Prostate gland (tissue), 2 donors: ENCODE measurements around the gene PDLIM1. TPM values are rescaled to one million over a fixed set of nuclear protein-coding genes. Genes with fewer than 3 reads are reported as not detected.
A peak's percentile ranks its signal among the peaks of the same experiment; 100 is the strongest.

Source experiments
- DNase-seq: peaks from one replicate; pipeline ENCODE4 v3.0.0-alpha.2; 2019; ENCODE audit warnings: low spot score
- H3K27ac ChIP-seq, 2 donors: fragments of 200-600 bp; sonication (generic); 2 replicates each; pipeline ENCODE4 v1.5.1; 2017 to 2019
- H3K27me3 ChIP-seq: fragments of 200-600 bp; sonication (generic); replicated peaks from 2 replicates; pipeline ENCODE4 v1.5.1; 2019; ENCODE audit not compliant: insufficient read depth
- H3K36me3 ChIP-seq, 2 donors: fragments of 200-600 bp; sonication (generic); 1 replicate in 1 of 2; 2 replicates in 1 of 2; pipeline versions ENCODE4 v1.5.1 to v1.8.1; 2017 to 2019
- H3K4me1 ChIP-seq: fragments of 200-600 bp; sonication (generic); replicated peaks from 2 replicates; pipeline ENCODE4 v1.5.1; 2019
- H3K4me3 ChIP-seq, 2 donors: fragments of 200-600 bp; sonication (generic); 2 replicates each; pipeline ENCODE4 v1.5.1; 2017 to 2019
- H3K9me3 ChIP-seq: fragments of 200-600 bp; sonication (generic); 2 replicates; pipeline ENCODE4 v1.5.1; 2017
- POLR2A ChIP-seq: fragments of 450-650 bp; IDR thresholded peaks from one replicate; pipeline ENCODE4 v1.6.1; 2016; ENCODE audit warnings: antibody characterized with exemption, mild to moderate bottlenecking
- POLR2AphosphoS5 ChIP-seq: sonication (generic); formaldehyde crosslinking; IDR thresholded peaks from one replicate; pipeline ENCODE4 v1.6.1; 2017; ENCODE audit warnings: antibody characterized with exemption
- WGBS: methylation state at CpG from one replicate; pipeline ENCODE4 v1.1.5; 2018; 5-methylcytosine and 5-hydroxymethylcytosine counted together
- intact Hi-C: fragments of 100-400 bp; cut with DNase I; formaldehyde crosslinking; loops from one replicate; pipeline ENCODE4 v1.14.2; 2022
- total RNA-seq, 2 donors: library from RNA; depleted of rRNA; stranded (reverse); fragments of >200 nt; gene quantifications; one replicate each; pipeline ENCODE4 v1.1.0, GENCODE V29; 2016
- TF ChIP-seq, protein P1 (sequence below), 4 experiments: fragments of 200-600 bp in 2 of 4; fragments of 450-650 bp in 2 of 4; sonication (generic) in 2 of 4; IDR thresholded peaks; 1 replicate in 3 of 4; 2 replicates in 1 of 4; pipeline ENCODE4 v1.5.1; 2016 to 2019; ENCODE audit warnings: antibody characterized with exemption in 4 of 4, mild to moderate bottlenecking in 2 of 4, moderate library complexity in 2 of 4

The PDLIM1 gene
- total RNA-seq, 2 donors from 2014 or later: 63.2 to 82.0 TPM

DNA sequence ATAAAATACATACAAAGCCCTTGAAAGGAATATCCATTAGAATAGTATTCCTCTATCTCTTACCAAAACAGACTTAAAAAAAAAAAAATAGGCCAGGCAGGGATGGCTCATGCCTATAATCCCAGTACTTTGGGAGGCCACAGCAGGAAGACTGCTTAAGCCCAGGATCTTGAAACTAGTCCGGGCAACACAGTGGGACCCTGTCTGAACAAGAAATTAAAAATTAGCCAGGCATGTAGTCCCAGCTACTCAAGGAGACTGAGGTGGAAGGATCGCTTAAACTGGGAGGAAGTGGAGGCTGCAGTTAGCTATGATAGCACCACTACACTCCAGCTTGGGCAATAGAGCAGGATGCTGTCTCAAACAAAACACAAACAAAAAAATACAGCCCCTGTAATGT, 9.6 kb downstream of the PDLIM1 start:
- intact Hi-C loops: no loop called here
- no peak overlapping the region for H3K27ac ChIP-seq
- no peak overlapping the region for H3K4me3 ChIP-seq
- DNase-seq: no peak
- H3K36me3 ChIP-seq: no peaks in the 10 kb centered on the region
- H3K4me1 ChIP-seq: no peaks in the 10 kb centered on the region
- WGBS: 90% methylated on average over 2 of the region's 2 CpGs
- TF ChIP-seq POLR2A (no peak), POLR2AphosphoS5 (no peak)
- TF ChIP-seq, protein P1, sequence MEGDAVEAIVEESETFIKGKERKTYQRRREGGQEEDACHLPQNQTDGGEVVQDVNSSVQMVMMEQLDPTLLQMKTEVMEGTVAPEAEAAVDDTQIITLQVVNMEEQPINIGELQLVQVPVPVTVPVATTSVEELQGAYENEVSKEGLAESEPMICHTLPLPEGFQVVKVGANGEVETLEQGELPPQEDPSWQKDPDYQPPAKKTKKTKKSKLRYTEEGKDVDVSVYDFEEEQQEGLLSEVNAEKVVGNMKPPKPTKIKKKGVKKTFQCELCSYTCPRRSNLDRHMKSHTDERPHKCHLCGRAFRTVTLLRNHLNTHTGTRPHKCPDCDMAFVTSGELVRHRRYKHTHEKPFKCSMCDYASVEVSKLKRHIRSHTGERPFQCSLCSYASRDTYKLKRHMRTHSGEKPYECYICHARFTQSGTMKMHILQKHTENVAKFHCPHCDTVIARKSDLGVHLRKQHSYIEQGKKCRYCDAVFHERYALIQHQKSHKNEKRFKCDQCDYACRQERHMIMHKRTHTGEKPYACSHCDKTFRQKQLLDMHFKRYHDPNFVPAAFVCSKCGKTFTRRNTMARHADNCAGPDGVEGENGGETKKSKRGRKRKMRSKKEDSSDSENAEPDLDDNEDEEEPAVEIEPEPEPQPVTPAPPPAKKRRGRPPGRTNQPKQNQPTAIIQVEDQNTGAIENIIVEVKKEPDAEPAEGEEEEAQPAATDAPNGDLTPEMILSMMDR (IDR thresholded peaks at IDR 0.05): no peak
- no peaks in the 10 kb centered on the region for H3K27me3 ChIP-seq
- H3K9me3 ChIP-seq: no peaks in the 10 kb centered on the region

- intact Hi-C loops: no loop called here
- no peaks in the 10 kb centered on the region for H3K36me3 ChIP-seq
- WGBS: 69% methylated on average over 2 of the region's 2 CpGs
- no peak overlapping the region for H3K4me3 ChIP-seq
- no peaks in the 10 kb centered on the region for H3K4me1 ChIP-seq
- H3K27me3 ChIP-seq: no peaks in the 10 kb centered on the region
- no peaks in the 10 kb centered on the region for H3K9me3 ChIP-seq
- no peak for TF ChIP-seq POLR2AphosphoS5
- TF ChIP-seq, protein P1 (IDR thresholded peaks at IDR 0.05): no peak
- no peak for TF ChIP-seq POLR2A
- no peak overlapping the region for H3K27ac ChIP-seq
- no peak for DNase-seq
Observed at GRCh38 chr10:95280637-95281036, 10.2 kb downstream of the PDLIM1 start.

GRCh38 chr10:95279042-95279820, 11.6 kb downstream of the PDLIM1 start:
- H3K4me3 ChIP-seq: no peak overlapping the region
- intact Hi-C loops: no loop called here
- no peaks in the 10 kb centered on the region for H3K36me3 ChIP-seq
- H3K9me3 ChIP-seq: no peaks in the 10 kb centered on the region
- H3K27me3 ChIP-seq: no peaks in the 10 kb centered on the region
- H3K27ac ChIP-seq: peak overlapping the region; percentile 47 to 52
- H3K4me1 ChIP-seq: no peaks in the 10 kb centered on the region
- TF ChIP-seq, protein P1 (IDR thresholded peaks at IDR 0.05): no peak
- TF ChIP-seq POLR2AphosphoS5: no peak
- no peak for TF ChIP-seq POLR2A
- DNase-seq: no peak
- WGBS: 70% methylated on average over 4 of the region's 4 CpGs

GRCh38 chr10:95278061-95278988, 12.5 kb downstream of the PDLIM1 start:
- Histone ChIP-seq H3K9me3 (no peaks in the 10 kb centered on the region), H3K4me3 (no peak overlapping the region), H3K27me3 (no peaks in the 10 kb centered on the region), H3K36me3 (no peaks in the 10 kb centered on the region), H3K4me1 (no peaks in the 10 kb centered on the region), H3K27ac (peak overlapping the region; percentile 47 to 52)
- 74% methylated on average over 6 of the region's 6 CpGs for WGBS
- DNase-seq: no peak
- TF ChIP-seq, protein P1 (IDR thresholded peaks at IDR 0.05): no peak
- no peak for TF ChIP-seq POLR2A
- TF ChIP-seq POLR2AphosphoS5: peak; percentile 14
- intact Hi-C loops: no loop called here
